ENCODE results near the gene ZBED6. TPM values are rescaled to one million over a fixed set of nuclear protein-coding genes. Genes with fewer than 3 reads are reported as not detected.

ZBED6 gene
- polyA plus RNA-seq, 1 of the 3 experiments (the other 2 are of a cell fraction) = 2.5 TPM

- H3K4me3 ChIP-seq (ENCODE audit: low read depth in 2 of 2, low read length in 1 of 2) = no peak overlapping the region
- no peaks in the 10 kb centered on the region for H3K27me3 ChIP-seq (ENCODE audit: insufficient read depth)
- peaks cover 12% of the 10 kb centered on the region for H3F3A ChIP-seq (replicated peaks; ENCODE audit: insufficient read depth)
- no peak overlapping the region for H3K4me2 ChIP-seq
- 96% methylated on average over 6 of the region's 6 CpGs for WGBS (ENCODE audit: low lambda C conversion rate)
- no peak overlapping the region for H3K9ac ChIP-seq
- H3K9me3 ChIP-seq = no peaks in the 10 kb centered on the region
- ChIA-PET CTCF (interaction anchor here (1.0 to 1.3 kb wide), 3 partner anchors 11 to 311 kb away, joined by 3 to 4 read pairs (median 3); no protein-coding TSS in a partner anchor), POLR2A (no interaction called here)
- no peak for DNase-seq
- peaks cover 47 to 93% of the 10 kb centered on the region in 2 experiments for H3K36me3 ChIP-seq (replicated peaks in 1 of 2; ENCODE audit: control insufficient read depth in 1 of 2, insufficient read depth in 2 of 2, low read length in 1 of 2)
- H3K27ac ChIP-seq (ENCODE audit: low read depth in 2 of 2, low read length in 1 of 2) = no peak overlapping the region
- no peaks in the 10 kb centered on the region for H3K9me2 ChIP-seq
- TF ChIP-seq NFIC (IDR thresholded peaks at IDR 0.05; ENCODE audit: borderline replicate concordance) (no peak), TEAD4 (IDR thresholded peaks at IDR 0.05; ENCODE audit: borderline replicate concordance, insufficient read depth) (no peak), GABPA (IDR thresholded peaks at IDR 0.05; ENCODE audit: low read depth) (no peak), FOXM1 (IDR thresholded peaks at IDR 0.05; ENCODE audit: low read depth) (no peak), SIN3A (IDR thresholded peaks at IDR 0.05; ENCODE audit: borderline replicate concordance, low read depth, low read length) (no peak), MXI1 (IDR thresholded peaks at IDR 0.05; ENCODE audit: low read depth, low read length) (no peak), RXRA (IDR thresholded peaks at IDR 0.05; ENCODE audit: borderline replicate concordance, low read depth) (no peak), ELF1 (IDR thresholded peaks at IDR 0.05) (no peak), IRF3 (IDR thresholded peaks at IDR 0.05; ENCODE audit: low read depth, low read length) (no peak), PBX3 (IDR thresholded peaks at IDR 0.05) (no peak), FOXJ3 (CRISPR knock-in tag; IDR thresholded peaks at IDR 0.05) (no peak), MAX (IDR thresholded peaks at IDR 0.05; ENCODE audit: low read depth) (no peak), FOSL2 (IDR thresholded peaks at IDR 0.05; ENCODE audit: borderline replicate concordance, low read depth) (no peak), GATA2 (CRISPR knock-in tag; IDR thresholded peaks at IDR 0.05) (no peak), RFX5 (IDR thresholded peaks at IDR 0.05; ENCODE audit: low read length) (no peak), POLR2AphosphoS5 (IDR thresholded peaks at IDR 0.05; ENCODE audit: low read depth, low read length) (no peak), JUND (IDR thresholded peaks at IDR 0.05) (no peak), EP300 (IDR thresholded peaks at IDR 0.05; ENCODE audit: borderline replicate concordance in 1 of 2, low read depth in 1 of 2, low read length in 1 of 2) (no peak), RAD21 (IDR thresholded peaks at IDR 0.05; ENCODE audit: low read length) (no peak)
- peaks cover 56% of the 10 kb centered on the region for H4K20me1 ChIP-seq (ENCODE audit: insufficient read depth)
- H3K4me1 ChIP-seq (ENCODE audit: control insufficient read depth in 1 of 2, insufficient read depth in 2 of 2, low read depth in 1 of 2, low read length in 1 of 2) = no peaks in the 10 kb centered on the region
- H2AFZ ChIP-seq (ENCODE audit: low read depth) = no peak overlapping the region
- peaks cover 96% of the 10 kb centered on the region for H3K79me2 ChIP-seq (ENCODE audit: insufficient read depth)
Observed at GRCh38 chr1:203818399-203818798, 23.0 kb downstream of the ZBED6 start.

All from SK-N-SH (cell line).